Mesothelial cell of epicardium (in vitro differentiated cells): ENCODE results near the gene OR10V1. TPM values are rescaled to one million over a fixed set of nuclear protein-coding genes. Genes with fewer than 3 reads are reported as not detected.

Experiments used
- DNase-seq, 2 experiments: peaks; one replicate each; pipeline ENCODE4 v3.0.0; 2021; ENCODE audit warnings: low spot score in 2 of 2; ENCODE audit not compliant: unreplicated experiment in 2 of 2
- H3K27ac Mint-ChIP-seq: 2 replicates; pipeline ENCODE4 v1.8.0; 2021; ENCODE audit warnings: mixed read lengths
- H3K27me3 Mint-ChIP-seq: 2 replicates; pipeline ENCODE4 v1.8.0; 2021; ENCODE audit warnings: low read depth, mixed read lengths
- H3K36me3 Mint-ChIP-seq: 2 replicates; pipeline ENCODE4 v1.8.0; 2021; ENCODE audit warnings: mixed read lengths
- H3K4me1 Mint-ChIP-seq: 2 replicates; pipeline ENCODE4 v1.8.0; 2021; ENCODE audit warnings: mixed read lengths
- H3K4me3 Mint-ChIP-seq: 2 replicates; pipeline ENCODE4 v1.8.0; 2021; ENCODE audit warnings: mild to moderate bottlenecking, moderate library complexity, mixed read lengths
- H3K9me3 Mint-ChIP-seq: 2 replicates; pipeline ENCODE4 v1.8.0; 2021; ENCODE audit warnings: mixed read lengths
- total RNA-seq: library from RNA; stranded (reverse); gene quantifications from 3 replicates; pipeline ENCODE4 v1.2.1, GENCODE V29; 2021
- TF ChIP-seq, protein P1 (sequence below): fragments of 200-600 bp; sonication (generic); IDR thresholded peaks from one replicate; pipeline ENCODE4 v1.5.0; 2021; ENCODE audit warnings: antibody characterized with exemption; ENCODE audit not compliant: unreplicated experiment

Gene OR10V1
- total RNA-seq, 1 donor from 2014 or later = not detected

DNA sequence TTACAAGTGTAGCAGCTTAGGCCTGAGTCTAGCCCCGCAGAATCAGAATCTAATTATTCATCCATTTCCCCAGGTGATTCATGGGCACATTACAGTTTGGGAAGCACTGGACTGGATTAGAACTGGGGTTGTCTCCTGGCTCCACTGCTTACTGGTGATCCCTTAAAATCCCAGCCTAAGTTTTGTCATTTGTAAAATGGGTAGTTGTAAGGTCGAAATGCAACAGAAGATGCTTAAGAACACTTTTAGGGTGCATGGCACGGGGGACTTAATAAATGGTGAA is 42.9 kb upstream of the OR10V1 start:
- Mint-ChIP-seq H3K4me1 (peaks cover 26% of the 10 kb centered on the region), H3K9me3 (no peaks in the 10 kb centered on the region), H3K4me3 (peak overlapping the region; percentile 84), H3K36me3 (no peaks in the 10 kb centered on the region), H3K27me3 (no peaks in the 10 kb centered on the region), H3K27ac (no peak overlapping the region)
- TF ChIP-seq, protein P1, sequence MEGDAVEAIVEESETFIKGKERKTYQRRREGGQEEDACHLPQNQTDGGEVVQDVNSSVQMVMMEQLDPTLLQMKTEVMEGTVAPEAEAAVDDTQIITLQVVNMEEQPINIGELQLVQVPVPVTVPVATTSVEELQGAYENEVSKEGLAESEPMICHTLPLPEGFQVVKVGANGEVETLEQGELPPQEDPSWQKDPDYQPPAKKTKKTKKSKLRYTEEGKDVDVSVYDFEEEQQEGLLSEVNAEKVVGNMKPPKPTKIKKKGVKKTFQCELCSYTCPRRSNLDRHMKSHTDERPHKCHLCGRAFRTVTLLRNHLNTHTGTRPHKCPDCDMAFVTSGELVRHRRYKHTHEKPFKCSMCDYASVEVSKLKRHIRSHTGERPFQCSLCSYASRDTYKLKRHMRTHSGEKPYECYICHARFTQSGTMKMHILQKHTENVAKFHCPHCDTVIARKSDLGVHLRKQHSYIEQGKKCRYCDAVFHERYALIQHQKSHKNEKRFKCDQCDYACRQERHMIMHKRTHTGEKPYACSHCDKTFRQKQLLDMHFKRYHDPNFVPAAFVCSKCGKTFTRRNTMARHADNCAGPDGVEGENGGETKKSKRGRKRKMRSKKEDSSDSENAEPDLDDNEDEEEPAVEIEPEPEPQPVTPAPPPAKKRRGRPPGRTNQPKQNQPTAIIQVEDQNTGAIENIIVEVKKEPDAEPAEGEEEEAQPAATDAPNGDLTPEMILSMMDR = no peak
- no peak for DNase-seq

DNA sequence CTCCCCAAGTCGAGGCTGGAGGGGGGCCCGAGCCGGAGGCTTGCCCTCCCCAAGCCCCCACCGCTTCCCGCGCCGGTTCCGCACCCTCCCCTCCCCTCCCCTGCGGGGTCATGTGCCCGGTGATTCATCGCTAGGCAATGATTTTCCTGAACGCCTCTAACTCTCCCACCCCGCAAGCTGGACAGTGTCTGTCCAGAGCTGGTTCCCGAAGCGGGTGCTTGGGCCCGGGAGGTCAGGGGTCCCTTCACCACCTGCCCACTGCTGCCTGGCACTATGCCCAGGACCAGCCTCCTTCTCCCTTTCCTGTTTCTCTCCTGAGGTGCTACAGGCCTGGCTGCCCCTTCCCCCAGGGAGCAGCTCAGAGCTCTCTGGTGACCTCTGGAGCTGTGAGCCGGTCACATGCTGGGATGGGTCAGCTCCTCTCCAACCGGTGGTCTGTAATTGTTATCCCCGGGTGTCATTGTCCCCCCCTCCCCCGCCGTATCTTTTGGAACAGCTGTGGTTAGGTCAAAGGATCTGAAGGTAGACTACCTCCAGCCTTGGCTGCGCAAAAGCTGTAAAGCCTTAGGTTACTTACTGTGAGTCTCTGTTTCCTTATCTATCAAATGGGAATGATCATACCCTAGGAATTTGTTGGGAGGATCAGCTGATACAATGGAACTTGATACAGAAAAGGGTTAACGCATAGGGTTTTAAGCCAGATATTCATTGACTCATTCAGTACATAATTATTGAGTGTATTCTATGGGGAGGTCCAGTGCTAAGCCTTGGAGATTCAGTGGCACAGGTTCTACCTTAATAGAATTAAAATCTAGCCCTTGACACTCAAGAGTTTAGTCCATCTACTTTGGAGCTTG is 42.3 kb upstream of the OR10V1 start:
- DNase-seq = peak; percentile 29 to 64
- Mint-ChIP-seq H3K4me1 (peaks cover 26% of the 10 kb centered on the region), H3K27ac (peak overlapping the region; percentile 57), H3K4me3 (peak overlapping the region; percentile 84), H3K36me3 (no peaks in the 10 kb centered on the region), H3K9me3 (no peaks in the 10 kb centered on the region), H3K27me3 (no peaks in the 10 kb centered on the region)
- TF ChIP-seq, protein P1 = no peak

DNA sequence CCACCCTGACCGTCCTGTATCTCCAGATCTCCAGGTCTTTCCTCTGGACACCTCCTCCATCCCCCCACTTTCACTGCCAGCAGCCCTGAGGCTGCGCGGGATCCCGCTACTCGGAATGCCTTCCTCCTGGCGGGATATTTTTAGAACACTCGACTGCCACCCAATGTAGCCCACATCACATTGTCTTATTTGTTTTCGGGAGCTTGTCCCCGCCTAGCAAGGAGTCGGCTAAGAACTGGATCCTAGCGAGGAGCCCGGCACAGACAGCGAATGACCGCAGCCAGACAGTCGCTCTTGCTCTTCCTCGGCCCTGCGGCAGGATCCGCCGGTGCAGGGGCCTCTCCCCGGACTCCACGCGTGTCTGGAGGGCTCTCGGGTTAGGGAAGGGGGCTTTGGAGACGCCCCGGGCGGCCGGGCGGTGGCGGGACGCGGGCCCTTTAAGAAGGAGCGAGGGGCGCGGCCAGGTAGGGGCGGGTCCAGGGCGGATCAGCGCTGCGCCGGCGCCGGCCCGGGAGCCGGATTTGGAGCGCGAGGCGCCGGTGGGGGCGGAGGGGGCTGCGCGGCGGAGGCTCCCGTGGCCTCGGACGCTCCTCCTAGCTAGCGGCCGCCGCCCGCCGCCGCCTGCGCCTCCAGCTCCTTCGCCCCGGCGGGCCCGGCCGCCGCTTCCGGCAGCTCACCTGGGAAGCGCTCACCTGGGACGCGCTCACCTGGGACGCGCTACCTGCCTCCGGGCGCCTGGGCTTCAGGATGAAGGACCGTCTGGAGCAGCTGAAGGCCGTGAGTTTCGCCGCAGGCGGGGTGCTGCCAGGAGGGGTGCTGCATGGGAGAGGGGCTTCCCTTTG is 41.4 kb upstream of the OR10V1 start, which contains the start of gene STX3:
Gene STX3, plus strand, starts transcription at position 518 of the 842 bp plus-strand sequence. Its CDS starts 230 bp downstream, at position 748.
- TF ChIP-seq, protein P1 = no peak
- peak; percentile 39 to 77 for DNase-seq
- Mint-ChIP-seq H3K27ac (peak within 1 kb of the TSS; percentile 83), H3K9me3 (no peaks in the 10 kb centered on the region), H3K4me3 (peak within 1 kb of the TSS; percentile 84), H3K4me1 (peaks cover 26% of the 10 kb centered on the region), H3K36me3 (no peaks in the 10 kb centered on the region), H3K27me3 (peaks cover 3% of the 10 kb centered on the region)

DNA sequence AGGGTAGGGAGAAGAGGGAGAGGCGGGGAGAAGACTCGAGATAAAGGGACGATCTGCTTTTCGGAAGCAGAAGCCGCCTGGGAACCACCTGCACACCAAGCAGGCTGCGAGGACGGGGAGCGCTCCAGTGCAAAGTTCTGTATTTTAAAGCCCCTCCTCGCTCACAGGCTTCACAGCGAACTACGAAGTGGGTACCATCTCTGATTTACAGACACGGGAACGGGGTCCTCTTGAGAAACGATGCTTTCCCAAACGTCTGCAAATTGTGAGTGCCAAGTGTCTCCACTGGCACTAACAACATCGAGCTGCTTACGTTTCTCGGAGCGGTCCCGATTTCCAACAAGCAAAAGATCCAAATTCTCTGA is 40.8 kb upstream of the OR10V1 start:
- Mint-ChIP-seq H3K4me3 (peak overlapping the region; percentile 84), H3K36me3 (no peaks in the 10 kb centered on the region), H3K27me3 (peaks cover 3% of the 10 kb centered on the region), H3K4me1 (peaks cover 25% of the 10 kb centered on the region), H3K27ac (peak overlapping the region; percentile 83), H3K9me3 (no peaks in the 10 kb centered on the region)
- TF ChIP-seq, protein P1 = no peak
- no peak for DNase-seq

DNA sequence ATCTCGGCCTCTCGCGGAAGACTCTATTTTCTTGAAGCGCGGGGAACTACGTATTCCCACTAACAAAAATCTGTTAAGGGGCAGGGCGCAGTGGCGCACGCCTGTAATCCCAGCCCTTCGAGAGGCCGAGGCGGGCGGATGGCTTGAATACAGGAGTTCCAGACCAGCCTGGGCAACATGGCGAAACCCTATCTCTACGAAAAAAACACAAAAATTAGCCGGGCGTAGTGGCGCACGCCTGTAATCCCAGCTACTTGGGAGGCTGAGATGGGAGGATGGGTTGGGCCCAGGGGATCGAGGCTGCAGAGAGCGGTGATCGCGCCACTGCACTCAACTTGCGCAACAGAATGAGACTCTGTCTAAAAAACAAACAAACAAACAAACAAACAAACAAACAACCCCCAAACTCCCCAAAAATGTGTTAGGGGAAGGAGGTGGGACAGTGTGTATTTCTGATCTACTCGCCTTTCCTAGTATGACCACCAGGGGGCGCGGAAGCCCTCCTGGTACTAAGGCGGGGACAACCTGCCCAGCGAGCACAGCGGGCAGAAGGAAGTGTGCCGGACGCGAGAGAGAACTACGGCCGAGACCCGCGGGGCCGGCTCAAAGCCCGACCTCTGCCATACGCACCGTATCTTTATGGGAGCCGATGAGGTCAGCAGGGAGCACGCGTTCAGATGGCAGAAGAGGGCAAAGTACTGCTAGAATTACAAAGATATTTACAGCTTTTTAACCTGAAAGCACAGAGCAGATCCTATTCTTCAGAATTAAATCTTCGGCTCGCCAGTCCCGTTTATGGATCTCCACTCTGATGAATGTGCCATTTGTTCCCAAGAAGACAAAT is 40.2 kb upstream of the OR10V1 start:
- peak; percentile 74 to 89 for DNase-seq
- Mint-ChIP-seq H3K27ac (peak overlapping the region; percentile 78), H3K4me3 (peak overlapping the region; percentile 84), H3K36me3 (no peaks in the 10 kb centered on the region), H3K27me3 (peaks cover 8% of the 10 kb centered on the region), H3K4me1 (peaks cover 25% of the 10 kb centered on the region), H3K9me3 (no peaks in the 10 kb centered on the region)
- TF ChIP-seq, protein P1 = peak; percentile 99
